HG03045 (cell line): ENCODE data around the gene SUDS3.

ENCODE experiments used
- ATAC-seq: cut with Tn5 transposase; IDR thresholded peaks from one replicate; pipeline ENCODE4 v1.9.1; 2021; ENCODE audit warnings: mild to moderate bottlenecking, moderate library complexity; ENCODE audit not compliant: unreplicated experiment

SUDS3 gene

DNA sequence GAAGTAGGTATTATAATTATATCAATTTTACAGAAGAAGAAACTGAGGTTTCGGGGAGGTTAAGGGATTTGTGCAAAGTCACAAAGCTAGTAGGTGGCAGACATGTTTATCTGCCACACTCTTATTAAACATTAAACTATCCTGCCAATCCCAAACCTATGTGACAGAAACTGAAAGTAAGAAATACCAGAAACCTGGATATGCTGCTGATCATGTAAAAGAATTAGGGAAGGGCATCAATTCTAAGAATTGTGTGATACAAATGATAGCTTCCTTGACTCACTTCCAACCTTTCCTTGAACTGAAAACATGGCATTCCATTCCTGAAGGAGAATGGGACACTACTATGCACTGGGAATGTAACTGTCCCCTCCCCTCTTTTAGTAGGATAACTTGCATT, 20.5 kb upstream of the SUDS3 start:
- no peak for ATAC-seq

GRCh38 chr12:118356809-118357256, 19.5 kb upstream of the SUDS3 start:
- no peak for ATAC-seq

GRCh38 chr12:118357257-118358007, 18.9 kb upstream of the SUDS3 start:
- ATAC-seq = peak; percentile 55

DNA sequence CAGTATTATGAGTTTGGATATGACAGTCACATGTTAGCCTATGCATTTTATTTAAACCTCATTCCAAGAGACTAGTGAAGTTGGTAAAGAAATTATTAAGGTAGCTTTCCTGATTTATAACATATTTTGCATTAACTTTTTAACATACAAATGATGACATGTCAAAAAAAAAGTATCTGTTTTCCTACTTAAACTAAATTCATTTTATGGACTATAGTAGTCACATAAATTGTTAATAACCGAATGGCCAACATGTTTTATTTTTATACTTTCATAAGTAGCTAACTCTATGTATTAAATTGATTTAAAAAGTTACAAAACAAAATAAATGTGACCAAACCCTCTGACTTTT, 18.4 kb upstream of the SUDS3 start:
- ATAC-seq = no peak

- ATAC-seq = no peak
These were observed 17.5 kb upstream of the SUDS3 start for GRCh38 chr12:118358612-118359540.

- no peak for ATAC-seq
These were observed 16.8 kb upstream of the SUDS3 start for GRCh38 chr12:118359541-118359915.

GRCh38 chr12:118361092-118361404, 15.3 kb upstream of the SUDS3 start:
- ATAC-seq = no peak

DNA sequence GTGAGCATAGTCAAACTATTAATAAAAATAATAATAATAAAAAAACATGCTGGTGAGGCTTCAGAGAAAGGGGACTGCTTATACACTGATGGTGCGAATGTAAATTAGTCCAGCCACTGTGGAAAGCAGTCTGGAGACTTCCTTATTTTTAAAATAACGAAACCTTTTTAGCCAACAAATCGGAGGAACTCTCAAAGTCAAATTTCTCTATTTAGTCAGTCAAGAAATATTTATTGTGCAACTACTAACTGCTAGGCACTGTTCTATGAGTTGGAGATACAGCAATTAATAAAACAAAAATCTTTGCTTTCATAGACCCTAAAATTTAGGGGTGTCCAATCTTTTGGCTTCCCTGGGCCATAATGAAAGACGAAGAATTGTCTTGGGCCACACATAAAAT, 14.5 kb upstream of the SUDS3 start:
- no peak for ATAC-seq

DNA sequence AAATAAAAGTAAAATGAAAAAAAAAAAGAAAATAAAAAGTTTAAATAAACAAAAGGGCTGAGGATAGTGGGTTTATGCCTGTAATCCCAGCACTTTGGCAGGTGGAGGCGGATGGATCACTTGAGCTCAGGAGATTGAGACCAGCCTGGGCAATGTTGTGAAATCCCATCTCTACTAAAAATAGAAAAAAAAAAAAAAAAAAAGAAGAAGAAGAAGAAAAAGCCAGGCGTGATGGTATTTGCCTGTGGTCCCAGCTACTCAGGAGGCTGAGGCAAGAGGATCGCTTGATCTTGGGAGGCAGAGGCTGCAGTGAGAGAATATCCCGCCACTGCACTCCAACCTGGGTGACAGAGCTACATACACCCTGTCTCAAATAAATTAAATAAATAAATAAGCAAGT, 7.5 kb upstream of the SUDS3 start:
- ATAC-seq = no peak

DNA sequence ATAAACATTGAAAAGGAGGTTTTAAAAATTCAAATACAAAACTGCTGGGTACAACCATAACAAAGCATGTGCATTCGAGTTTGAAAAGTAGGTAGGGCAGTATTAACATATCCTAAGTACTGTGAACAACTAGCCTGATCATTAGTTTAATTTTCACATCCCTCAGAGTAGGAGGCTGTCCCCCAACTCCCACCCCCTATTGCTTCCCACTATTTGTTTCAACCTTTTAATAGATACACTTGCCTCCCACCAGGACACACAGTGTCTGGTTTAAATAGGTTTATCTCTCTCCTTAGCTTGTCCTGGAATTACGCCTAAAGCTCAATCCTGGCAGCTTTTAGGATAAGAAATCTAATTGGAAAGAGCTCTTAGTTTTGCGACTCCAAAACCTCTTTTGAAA, 5.8 kb upstream of the SUDS3 start:
- ATAC-seq = no peak

GRCh38 chr12:118371321-118372282, 4.8 kb upstream of the SUDS3 start:
- ATAC-seq = no peak

DNA sequence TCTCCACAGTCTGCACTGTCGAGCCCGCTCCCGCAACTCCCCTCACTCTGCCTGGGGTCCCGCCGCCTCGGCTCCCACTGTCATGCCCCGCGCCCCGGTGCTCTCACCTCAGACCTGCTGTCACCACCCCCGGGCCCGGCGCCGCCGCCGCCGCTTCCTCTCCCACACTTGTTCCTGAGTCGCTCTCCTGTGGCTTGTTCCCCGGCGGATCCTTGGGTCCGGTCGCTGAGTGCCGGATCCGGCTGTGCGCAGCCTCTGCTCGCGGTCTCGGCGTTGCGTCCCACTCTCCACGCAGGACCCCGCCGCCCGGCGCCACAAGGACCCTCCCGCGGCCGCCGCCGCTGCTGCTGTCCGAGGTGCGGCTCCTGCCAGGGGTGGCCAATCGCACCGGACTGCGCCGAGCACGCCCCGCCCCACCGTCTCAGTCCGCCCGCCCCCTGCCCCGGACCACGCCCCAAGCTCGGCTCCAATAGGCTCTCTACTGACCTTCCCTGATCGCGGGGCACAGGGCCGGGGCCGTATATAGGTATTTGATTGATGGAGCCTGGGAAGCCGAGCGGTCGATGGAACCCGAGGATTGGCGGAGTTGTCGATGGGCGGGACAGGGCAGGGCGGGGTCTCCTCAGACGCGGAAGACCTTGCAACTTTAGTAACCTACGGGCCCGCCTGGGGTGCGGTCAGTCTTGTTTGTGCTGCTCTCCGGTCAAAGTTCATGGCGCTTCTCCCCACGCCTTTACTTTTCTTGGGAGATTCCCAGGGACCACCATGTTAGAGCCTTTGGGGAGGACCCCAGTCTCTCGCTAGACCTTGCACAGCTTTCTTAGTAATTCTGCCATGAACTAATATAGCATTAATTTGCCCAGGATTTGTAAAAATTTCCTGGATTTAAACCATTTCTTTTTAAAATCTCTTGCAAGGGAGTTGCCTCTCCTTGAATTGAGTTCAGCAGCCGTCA, 3.5 kb upstream of the SUDS3 start, which contains the start of gene TAOK3:
TAOK3 (minus strand) TSS at position 367 of the 955 bp plus-strand sequence. CDS start 117,340 bp downstream, outside the sequence.
- ATAC-seq = peak; percentile 79

- no peak for ATAC-seq
These were observed 2.7 kb upstream of the SUDS3 start for GRCh38 chr12:118373616-118374015.

GRCh38 chr12:118374126-118374725, 2.1 kb upstream of the SUDS3 start:
- ATAC-seq = no peak

- no peak for ATAC-seq
These were observed 1.4 kb upstream of the SUDS3 start for GRCh38 chr12:118374909-118375308.

GRCh38 chr12:118375348-118375747, 1.0 kb upstream of the SUDS3 start:
- ATAC-seq = no peak

- no peak for ATAC-seq
These were observed 897 bp downstream of the SUDS3 start for GRCh38 chr12:118377021-118377883.

DNA sequence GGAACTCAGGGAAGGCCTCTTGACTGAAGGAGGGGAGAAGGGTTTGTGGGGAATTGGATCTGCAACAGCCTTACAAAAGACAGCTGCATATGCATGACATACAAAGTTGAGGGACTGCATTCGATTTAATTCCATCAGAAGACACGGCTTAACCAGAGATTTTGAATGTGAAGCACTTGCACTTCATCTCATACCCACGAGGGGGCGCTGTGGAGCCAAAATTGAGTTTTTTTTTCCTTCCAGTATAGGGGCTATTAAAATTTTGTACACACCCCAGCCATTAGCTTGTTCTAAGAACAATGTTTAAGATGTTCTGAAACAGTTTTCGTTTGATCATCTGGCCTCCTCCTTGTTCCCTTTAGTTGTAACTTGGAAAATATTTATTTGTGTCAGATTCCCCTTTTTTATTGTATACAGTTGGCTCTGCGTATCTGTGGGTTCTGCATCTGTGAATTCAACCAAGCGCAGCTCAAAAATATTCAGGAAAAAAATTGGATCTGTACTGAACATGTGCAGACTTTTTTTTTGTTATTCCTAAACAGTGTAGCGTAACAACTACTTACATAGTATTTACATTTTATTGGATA, 1.6 kb downstream of the SUDS3 start:
- ATAC-seq = no peak
